ENCODE data around the gene MICOS13.

DNA sequence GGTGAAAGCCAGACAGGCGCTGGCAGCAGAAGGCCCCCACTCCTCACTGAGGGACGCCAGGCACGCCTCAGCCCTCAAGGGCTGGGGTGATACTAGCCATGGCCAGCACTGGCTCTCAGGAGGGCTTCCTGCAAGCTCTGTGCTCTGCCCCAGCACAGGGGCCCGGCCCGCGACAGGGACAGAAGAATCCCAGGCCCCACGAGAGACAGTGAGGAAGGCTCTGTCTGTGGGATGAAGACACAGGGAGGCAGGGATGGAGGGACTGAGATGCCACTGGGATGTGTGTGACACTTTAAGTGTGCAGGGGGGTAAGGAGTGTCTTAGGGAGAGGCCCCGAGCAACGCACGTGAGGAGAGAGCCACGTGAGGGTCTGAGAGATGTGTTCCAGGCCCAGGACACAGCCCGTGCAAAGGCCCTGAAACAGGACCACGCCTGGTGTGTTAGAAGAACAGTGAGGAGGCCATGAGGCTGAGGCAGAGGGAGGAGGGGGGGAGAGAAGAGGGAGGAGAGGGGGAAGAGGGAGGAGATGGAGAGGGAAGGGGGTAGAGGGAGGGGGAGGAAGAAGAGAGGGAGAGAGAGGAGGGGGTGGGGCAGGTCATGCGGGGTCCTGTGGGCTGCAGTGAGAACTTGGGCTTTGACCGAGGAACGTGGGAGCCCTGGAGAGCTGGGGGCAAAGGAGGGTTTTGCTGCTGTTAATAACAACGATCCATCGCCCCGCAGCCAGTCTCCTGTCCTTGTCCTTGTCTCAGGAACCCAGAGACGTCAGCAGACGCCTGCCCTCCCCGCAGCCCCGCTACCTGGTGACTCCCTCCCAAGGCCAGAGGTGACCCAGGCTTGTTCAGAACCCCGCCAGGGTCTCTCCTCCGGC lies 16.9 kb upstream of the MICOS13 start:
- no peak for TF ChIP-seq EP300 (IDR thresholded peaks at IDR 0.05; ENCODE audit: borderline replicate concordance in 1 of 2, low read depth in 1 of 2, low read length in 1 of 2)
- TF ChIP-seq, protein P1, sequence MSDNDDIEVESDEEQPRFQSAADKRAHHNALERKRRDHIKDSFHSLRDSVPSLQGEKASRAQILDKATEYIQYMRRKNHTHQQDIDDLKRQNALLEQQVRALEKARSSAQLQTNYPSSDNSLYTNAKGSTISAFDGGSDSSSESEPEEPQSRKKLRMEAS (IDR thresholded peaks at IDR 0.05; ENCODE audit: low read depth), result no peak
- TF ChIP-seq RXRA (IDR thresholded peaks at IDR 0.05; ENCODE audit: borderline replicate concordance, low read depth), result no peak
- TF ChIP-seq, protein P2, sequence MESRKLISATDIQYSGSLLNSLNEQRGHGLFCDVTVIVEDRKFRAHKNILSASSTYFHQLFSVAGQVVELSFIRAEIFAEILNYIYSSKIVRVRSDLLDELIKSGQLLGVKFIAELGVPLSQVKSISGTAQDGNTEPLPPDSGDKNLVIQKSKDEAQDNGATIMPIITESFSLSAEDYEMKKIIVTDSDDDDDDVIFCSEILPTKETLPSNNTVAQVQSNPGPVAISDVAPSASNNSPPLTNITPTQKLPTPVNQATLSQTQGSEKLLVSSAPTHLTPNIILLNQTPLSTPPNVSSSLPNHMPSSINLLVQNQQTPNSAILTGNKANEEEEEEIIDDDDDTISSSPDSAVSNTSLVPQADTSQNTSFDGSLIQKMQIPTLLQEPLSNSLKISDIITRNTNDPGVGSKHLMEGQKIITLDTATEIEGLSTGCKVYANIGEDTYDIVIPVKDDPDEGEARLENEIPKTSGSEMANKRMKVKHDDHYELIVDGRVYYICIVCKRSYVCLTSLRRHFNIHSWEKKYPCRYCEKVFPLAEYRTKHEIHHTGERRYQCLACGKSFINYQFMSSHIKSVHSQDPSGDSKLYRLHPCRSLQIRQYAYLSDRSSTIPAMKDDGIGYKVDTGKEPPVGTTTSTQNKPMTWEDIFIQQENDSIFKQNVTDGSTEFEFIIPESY (IDR thresholded peaks at IDR 0.05; ENCODE audit: borderline replicate concordance, low read depth), result no peak
- TF ChIP-seq CTCF (IDR thresholded peaks at IDR 0.05), result no peak
- no peak for TF ChIP-seq RAD21 (IDR thresholded peaks at IDR 0.05; ENCODE audit: low read length)
- TF ChIP-seq, protein P3, sequence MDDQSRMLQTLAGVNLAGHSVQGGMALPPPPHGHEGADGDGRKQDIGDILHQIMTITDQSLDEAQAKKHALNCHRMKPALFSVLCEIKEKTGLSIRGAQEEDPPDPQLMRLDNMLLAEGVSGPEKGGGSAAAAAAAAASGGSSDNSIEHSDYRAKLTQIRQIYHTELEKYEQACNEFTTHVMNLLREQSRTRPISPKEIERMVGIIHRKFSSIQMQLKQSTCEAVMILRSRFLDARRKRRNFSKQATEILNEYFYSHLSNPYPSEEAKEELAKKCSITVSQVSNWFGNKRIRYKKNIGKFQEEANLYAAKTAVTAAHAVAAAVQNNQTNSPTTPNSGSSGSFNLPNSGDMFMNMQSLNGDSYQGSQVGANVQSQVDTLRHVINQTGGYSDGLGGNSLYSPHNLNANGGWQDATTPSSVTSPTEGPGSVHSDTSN (IDR thresholded peaks at IDR 0.05), result peak; percentile 31; the same call in 1 of the 2 replicates

Measured in SK-N-SH (cell line).